ENCODE measurements around the gene MYRIP.

MYRIP gene

DNA sequence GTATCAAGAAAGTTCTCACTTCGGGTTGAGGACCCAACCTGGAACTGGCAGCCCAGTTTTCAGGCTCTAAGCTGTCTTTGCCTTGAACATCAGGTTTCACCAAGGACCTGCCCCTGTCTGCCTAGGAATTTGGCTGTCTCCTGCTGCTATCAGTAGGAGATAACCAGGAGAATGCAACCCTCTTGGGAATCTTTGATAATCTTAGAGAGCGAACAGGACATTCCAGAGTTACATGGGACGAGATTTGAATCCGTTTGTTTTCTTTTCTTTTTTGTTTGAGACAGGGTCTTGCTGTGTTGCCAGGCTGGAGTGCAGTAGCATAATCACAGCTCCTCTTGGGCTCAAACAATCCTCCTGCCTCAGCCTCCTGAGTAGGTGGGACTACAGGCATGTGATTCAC is 482.1 kb downstream of the MYRIP start:
- no peak for DNase-seq (ENCODE audit: low spot score)

DNA sequence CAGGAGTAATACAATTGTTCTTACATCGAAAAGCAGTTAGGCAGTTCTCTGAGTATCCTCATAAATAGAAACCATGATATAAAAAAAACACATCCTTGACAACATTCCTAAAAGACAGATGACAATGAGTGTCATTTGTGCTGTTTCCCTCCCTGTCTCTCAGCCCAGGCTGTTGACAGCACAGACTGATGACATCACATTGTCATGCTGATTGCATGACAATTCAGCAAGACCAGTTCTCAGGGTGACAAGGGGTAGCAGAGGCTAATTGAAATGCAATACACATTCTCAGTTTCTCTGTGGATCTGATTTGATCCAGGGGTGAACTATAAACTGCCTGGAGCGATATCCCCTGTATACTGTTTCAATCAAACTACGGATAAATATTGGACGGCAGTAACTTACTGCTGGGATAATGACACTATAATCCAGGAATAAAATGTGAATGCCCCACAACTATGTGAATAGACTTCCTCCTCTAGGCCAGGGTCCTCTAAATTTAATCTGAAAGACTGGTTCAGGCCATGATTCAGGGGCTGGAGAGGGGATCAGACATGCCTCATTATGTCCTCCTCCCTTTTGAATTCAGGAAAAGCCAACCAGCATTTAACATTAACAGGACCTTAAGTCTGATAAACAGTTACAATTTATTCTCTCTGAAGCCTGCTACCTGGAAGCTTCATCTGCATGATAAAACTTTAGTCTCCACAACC is 483.4 kb downstream of the MYRIP start:
- no peak for DNase-seq (ENCODE audit: low spot score)

DNA sequence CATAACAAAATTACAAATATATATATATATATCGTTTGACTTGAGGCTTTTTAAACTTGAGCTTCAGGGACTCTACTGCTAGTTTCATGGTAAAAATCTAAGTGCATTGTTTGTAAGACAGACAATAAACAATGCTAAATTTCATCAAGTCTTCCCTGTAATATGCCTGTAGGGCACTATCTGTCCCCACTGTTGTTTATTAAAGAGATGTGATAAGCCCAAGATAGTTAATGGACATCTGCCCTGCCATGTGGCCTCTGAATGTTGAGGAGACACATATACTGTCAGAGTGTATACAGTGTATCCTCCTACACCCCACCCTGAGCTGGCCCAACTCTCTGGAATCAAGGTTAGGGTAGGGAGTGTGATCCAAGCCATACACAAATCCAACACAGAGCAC is 485.0 kb downstream of the MYRIP start:
- no peak for DNase-seq (ENCODE audit: low spot score)

DNA sequence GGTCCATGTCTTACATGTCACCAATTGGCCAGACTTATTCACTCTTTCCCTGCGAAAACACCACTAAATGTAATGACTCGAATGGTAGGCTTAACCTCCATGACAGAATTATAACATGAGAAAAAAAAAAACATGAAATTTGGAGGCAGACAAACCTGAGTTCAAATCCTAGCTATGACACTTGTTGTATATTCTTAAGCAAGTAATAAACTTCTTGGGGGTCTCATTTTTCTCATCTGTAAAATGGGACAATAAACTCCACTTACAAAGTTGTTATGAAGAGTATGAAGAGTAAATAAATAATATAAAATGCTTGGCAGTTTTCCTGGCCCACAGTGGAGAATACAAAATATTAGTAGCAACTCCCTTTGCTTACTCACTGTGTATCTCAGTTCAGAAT is 488.7 kb downstream of the MYRIP start:
- no peak for DNase-seq (ENCODE audit: low spot score)

DNA sequence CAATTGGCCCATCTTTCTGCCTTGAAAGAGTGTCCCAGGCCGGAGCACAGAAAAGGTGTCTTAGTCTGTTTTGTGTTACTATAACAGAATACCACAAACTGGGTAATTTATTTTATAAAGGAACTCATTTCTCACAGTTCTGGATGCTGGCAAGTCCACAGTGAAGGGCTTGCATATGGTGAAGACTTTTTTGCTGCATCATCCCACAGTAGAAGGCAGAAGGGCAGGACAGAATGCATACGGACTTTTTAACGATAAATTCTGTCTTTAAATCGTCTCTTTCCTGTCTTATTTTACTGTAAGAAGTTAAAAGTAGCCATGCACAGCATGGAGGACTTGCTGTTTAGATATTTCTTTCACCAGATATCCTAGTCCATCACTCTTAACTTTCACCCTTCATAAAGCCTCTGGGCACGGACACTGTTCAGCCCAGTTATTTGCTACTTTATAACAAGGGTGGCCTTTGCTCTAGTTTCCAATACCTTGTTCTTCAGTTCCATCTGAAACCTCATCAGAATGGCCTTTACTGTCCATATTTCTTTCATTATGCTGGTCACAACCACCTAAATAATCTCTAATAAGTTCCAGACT is 489.8 kb downstream of the MYRIP start:
- no peak for DNase-seq (ENCODE audit: low spot score)

DNA sequence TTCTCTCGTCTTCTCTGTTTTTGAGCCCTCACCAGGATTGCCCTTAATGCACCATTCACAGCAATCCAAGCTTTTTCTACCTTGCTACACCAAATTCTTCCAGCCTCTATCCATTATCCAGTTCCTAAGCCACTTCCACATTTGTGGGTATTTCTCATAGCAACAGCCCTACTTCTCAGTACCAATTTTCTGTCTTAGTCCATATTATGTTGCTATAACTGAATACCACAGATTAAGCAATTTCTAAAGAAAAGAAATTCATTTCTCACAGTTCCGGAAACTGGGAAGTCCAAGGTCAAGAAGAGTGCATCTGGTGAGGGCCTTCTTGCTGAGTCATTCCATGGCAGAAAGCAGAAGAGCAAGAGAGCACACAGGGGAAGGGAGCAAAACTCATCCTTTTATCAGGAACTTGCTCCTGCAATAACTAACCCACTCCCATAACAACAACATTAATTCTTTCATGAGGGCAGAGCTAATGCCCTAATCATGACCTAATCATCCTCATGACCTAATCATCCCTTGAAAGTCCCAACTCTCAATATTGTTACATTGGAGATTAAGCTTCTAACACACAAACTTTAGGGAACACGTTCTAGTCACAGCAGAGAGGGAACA is 490.4 kb downstream of the MYRIP start:
- no peak for DNase-seq (ENCODE audit: low spot score)

DNA sequence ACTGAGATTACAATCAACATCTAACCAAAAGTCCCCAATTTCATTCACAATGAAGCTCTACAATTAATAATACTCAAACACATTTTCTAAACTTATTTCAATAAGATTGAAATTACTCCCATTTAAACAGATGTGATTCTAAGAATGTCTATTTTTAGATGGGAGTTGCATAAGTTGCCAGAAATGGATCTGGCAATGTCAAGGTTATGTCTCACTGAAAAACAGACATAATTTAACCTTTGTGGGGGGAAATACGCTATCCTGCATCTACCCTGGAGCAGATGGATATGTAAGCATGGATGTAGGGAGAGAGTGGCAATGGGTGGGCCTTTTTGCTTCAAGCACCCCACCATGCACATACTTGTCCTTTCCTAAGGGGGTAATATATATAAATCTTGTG is 493.4 kb downstream of the MYRIP start:
- DNase-seq (ENCODE audit: low spot score), result no peak

DNA sequence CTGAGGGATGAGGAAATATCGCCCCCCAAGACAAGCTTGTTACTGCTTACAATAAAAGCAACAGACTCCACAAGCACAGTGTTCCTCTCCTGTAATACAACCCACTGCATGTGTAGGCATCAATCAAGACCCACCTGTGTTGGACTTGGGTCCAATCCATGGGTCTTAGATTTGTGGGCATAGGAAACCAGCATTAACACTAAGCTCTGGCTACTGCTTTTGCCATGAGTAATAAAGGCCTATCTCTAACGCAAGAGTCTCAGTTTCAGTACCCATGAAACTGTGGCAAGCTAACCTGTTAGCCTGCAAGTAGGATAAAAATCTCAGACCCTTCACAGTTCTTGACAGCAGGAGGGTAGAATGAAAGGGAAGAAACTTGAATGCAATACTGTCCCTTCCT is 494.9 kb downstream of the MYRIP start:
- no peak for DNase-seq (ENCODE audit: low spot score)

DNA sequence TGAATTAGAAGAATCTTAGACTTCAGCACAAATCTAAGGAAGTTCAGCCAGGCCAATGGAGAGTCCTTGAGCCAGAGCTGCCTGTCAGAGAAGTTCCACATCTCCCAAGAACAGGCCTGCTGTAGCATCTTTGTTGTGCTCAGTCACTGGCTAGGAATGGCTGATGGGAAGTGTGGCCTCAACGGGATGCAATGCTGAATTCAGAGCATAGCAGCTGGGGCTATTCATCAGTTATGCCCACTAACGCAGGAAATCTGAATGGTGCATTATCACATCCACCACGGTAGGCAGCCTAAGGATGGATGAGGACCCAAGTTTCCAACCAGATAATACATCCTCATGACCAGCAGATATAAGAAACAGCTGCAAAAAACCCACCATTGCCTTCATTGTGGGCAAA is 496.9 kb downstream of the MYRIP start:
- no peak for DNase-seq (ENCODE audit: low spot score)

DNA sequence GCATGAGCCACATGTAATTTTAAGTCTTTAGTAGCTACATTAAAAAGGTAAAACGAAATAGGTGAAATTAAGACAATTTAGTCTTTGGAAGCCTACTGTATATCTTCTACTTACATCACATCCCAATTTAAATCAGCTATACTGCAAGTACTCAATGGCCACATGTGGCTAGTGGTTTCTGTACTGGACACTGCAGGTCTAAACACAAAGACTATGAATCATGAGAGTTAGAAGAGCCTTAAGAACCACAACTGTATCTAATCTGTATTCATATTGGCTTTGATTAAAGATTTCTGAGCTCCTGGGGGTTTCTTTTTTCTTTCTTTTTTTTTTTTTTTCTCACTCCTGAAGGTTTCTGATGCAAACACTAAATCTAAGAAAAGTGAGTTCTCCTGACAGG is 497.8 kb downstream of the MYRIP start:
- DNase-seq (ENCODE audit: low spot score), result no peak

DNA sequence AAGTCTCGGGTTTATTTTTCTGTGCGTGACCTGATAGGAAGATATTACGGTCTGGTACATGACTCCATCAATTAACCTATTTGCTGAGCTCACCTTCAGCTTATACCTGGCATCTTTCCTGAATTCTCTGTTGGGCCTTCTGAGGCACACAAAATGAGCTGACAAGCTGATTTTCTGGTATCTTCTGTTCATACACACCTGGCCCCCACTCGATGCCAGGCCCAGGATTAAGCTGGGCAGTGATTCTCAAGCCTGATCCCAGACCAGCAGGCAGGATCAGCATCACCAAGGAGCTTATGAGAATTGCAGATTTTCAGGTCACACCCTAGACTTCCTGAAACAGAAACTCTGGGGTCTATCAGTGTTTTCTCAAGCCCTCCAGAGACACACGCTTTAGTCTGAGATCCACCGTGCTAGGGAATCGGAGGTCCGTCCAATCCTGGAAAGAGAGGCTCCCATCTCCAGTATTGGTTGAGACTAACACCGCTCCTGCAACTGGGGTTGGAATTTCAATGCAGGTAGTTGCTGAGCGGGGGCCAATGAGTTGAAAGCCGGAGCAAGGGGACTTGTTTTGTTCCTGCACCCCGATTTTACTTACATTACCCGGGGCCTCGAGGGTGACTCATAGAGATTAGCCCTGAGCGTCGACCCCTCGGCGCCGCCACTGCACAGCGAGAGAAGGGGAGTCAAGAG is 499.5 kb downstream of the MYRIP start:
- no peak for DNase-seq (ENCODE audit: low spot score)

DNA sequence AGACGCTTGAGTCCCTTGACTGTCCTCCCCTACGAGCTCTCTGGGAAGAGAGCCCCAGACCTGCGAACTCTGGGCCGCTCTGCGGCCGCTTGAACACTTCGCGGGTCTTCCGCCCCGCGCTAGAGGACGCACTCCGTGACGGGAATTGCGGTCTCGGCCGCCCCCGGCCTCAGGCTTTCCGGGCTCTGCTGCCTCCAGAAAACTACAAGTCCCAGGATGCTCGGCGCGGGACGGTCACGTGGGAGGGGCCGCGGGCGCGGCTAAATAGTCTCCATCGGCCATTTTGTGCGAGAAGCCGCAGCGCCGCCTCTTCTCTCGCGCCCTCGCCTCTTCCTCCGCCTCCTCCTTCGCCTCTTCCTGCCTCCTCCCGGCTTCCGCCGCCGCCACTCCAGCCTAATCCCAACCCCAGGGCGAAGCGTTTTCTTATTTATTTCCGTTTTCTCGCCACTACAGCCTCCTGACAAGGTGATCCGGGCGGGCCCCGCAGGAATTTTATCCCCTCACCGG is 500.1 kb downstream of the MYRIP start, which contains the start of gene EIF1B:
TSS of gene EIF1B (plus strand) at position 290 of the 507 bp plus-strand sequence. CDS start 235 bp downstream, outside the sequence.
- DNase-seq (ENCODE audit: low spot score), result peak; percentile 97

All from NAMALWA (cell line).